HAP-1 (cell line): ENCODE measurements around the gene EPB41L1.
A peak's percentile ranks its signal among the peaks of the same experiment; 100 is the strongest.

Experiments
- DNase-seq, 2 experiments: peaks; one replicate each; pipeline ENCODE4 v3.0.0-alpha.2; 2016 to 2020; ENCODE audit warnings: low spot score in 2 of 2
- H3K27me3 ChIP-seq: fragments of 250-450 bp; sonication (Bioruptor Pico); 2 replicates; pipeline ENCODE4 v1.5.1; 2020; ENCODE audit warnings: low read depth, mild to moderate bottlenecking, moderate library complexity
- H3K36me3 ChIP-seq: fragments of 250-450 bp; sonication (Bioruptor Pico); replicated peaks from 2 replicates; pipeline ENCODE4 v1.5.1; 2020; ENCODE audit warnings: mild to moderate bottlenecking
- H3K4me1 ChIP-seq: fragments of 250-450 bp; sonication (Bioruptor Pico); 2 replicates; pipeline ENCODE4 v1.5.1; 2020; ENCODE audit warnings: mild to moderate bottlenecking
- H3K4me3 ChIP-seq: fragments of 250-450 bp; sonication (Bioruptor Pico); 2 replicates; pipeline ENCODE4 v1.5.1; 2020; ENCODE audit warnings: mild to moderate bottlenecking, moderate library complexity
- H3K9me3 ChIP-seq: fragments of 250-450 bp; sonication (Bioruptor Pico); 2 replicates; pipeline ENCODE4 v1.5.1; 2020; ENCODE audit warnings: mild to moderate bottlenecking, moderate library complexity
- in situ Hi-C: fragments of 300-500 bp; cut with MboI; formaldehyde crosslinking; loops from 3 replicates; pipeline ENCODE4 v1.14.3; 2020; ENCODE audit warnings: low sequenced_read_pairs, inconsistent platforms, mixed read lengths

Gene EPB41L1

GRCh38 chr20:36117638-36118037 is 36.9 kb upstream of the EPB41L1 start:
- 0 out of 2 replicates have a peak, but pooled peaks cover 2% of the 10 kb centered on the region for H3K27me3 ChIP-seq
- no peak for DNase-seq
- H3K4me1 ChIP-seq, result no peaks in the 10 kb centered on the region
- no peaks in the 10 kb centered on the region for H3K36me3 ChIP-seq
- H3K4me3 ChIP-seq, result no peak overlapping the region
- H3K9me3 ChIP-seq, result no peaks in the 10 kb centered on the region
- in situ Hi-C loops, result no loop called here

- Histone ChIP-seq H3K4me3 (no peak overlapping the region), H3K4me1 (no peaks in the 10 kb centered on the region), H3K36me3 (no peaks in the 10 kb centered on the region), H3K9me3 (no peaks in the 10 kb centered on the region), H3K27me3 (0 out of 2 replicates have a peak, but pooled peaks cover 2% of the 10 kb centered on the region)
- no peak for DNase-seq
- in situ Hi-C loops, result no loop called here
Observed at GRCh38 chr20:36118371-36118770, 36.2 kb upstream of the EPB41L1 start.

GRCh38 chr20:36119537-36119936 is 35.0 kb upstream of the EPB41L1 start:
- Histone ChIP-seq H3K4me1 (no peaks in the 10 kb centered on the region), H3K4me3 (no peak overlapping the region), H3K9me3 (no peaks in the 10 kb centered on the region), H3K27me3 (0 out of 2 replicates have a peak, but pooled peaks cover 2% of the 10 kb centered on the region), H3K36me3 (no peaks in the 10 kb centered on the region)
- in situ Hi-C loops, result no loop called here
- no peak for DNase-seq

DNA sequence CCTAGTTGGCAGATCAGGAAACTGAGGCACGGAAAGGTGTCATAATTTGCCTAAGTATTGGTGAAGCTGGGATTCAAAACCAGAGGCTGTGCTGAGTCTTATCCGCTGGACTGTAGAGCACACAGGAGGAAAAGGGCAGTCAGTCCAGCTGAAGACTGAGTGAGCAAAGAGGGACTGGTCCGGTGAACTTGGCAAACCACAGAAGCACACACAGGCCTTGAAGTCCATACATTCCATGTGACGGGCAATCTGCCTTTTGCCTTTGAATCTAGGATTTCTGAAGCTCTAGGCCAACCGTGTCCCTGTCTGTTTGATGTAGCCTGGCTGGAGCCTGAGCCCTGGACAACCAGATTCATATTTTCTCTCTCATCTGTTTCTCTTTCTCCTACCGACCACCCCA is 34.3 kb upstream of the EPB41L1 start:
- in situ Hi-C loops, result no loop called here
- Histone ChIP-seq H3K9me3 (no peaks in the 10 kb centered on the region), H3K36me3 (no peaks in the 10 kb centered on the region), H3K27me3 (0 out of 2 replicates have a peak, but pooled peaks cover 2% of the 10 kb centered on the region), H3K4me3 (no peak overlapping the region), H3K4me1 (no peaks in the 10 kb centered on the region)
- no peak for DNase-seq

- 0 out of 2 replicates have a peak, but pooled peaks cover 2% of the 10 kb centered on the region for H3K27me3 ChIP-seq
- no peaks in the 10 kb centered on the region for H3K36me3 ChIP-seq
- no peak for DNase-seq
- no peaks in the 10 kb centered on the region for H3K9me3 ChIP-seq
- in situ Hi-C loops, result no loop called here
- no peak overlapping the region for H3K4me3 ChIP-seq
- H3K4me1 ChIP-seq, result no peaks in the 10 kb centered on the region
Observed at GRCh38 chr20:36120991-36121390, 33.5 kb upstream of the EPB41L1 start.

DNA sequence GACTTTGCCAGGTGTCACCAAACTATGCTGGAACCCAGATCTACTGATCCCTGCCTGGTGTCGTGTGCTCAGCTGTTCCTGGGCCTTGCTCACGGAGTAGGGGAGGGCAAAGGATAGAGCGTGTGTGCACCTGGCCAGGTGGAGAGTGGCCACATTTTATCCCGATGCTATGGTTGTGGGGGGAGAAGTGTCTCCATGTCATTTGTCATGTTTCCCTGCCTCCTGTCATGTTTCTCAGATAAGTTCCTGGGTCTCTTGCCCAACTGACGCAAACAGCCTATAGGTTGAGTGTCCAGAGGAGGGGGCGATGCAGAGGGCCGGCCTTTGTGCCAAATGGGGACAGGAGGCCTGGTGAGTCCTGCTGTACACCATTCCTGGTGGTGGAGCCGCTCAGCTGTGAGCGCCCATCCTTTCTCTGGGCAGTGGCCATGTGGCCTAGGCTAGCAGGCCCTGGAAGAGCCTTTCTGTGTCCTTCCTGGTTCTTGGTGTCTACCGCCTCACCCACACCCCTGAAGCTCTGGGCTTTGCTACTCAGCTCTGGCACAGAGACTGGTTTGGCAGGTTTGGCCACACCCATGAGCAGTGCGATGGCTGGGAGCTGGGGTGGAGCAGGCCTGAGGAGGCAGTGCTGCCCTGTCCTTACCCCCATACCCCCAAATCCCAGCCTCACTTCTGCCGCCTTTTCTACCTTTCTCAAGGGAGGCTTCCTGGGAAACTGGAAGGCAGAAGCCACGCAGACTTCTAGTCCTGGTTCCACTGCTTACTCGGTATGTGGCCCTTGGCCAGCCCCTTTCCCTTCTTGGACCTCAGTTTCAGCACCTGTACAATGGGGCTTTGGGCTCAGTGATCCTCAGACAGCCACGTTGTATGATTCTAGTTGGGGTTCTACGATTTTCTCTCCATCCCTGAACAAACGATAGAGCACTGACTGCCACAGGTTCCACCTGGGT is 32.3 kb upstream of the EPB41L1 start:
- no peaks in the 10 kb centered on the region for H3K4me1 ChIP-seq
- in situ Hi-C loops, result no loop called here
- H3K27me3 ChIP-seq, result no peaks in the 10 kb centered on the region
- H3K4me3 ChIP-seq, result no peak overlapping the region
- no peaks in the 10 kb centered on the region for H3K36me3 ChIP-seq
- DNase-seq, result no peak
- H3K9me3 ChIP-seq, result no peaks in the 10 kb centered on the region

DNA sequence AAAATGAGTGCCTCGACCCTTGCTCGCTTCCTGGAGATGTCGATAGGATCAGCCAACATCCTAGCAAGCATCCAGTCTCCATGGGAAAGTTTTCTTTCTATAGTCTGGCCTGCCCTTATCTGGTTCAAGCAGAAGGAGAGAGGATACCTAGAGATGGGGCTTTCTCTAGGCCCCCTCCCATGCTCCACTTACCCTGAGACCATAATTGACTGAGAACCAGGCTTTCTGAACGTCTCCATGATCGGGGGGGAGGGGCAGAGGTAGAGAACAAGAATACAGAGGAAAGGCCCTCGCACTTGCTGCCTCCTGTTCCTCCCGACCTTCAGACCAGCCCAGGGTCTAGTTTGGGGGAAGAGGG is 31.6 kb upstream of the EPB41L1 start:
- no peaks in the 10 kb centered on the region for H3K27me3 ChIP-seq
- H3K36me3 ChIP-seq, result no peaks in the 10 kb centered on the region
- no peaks in the 10 kb centered on the region for H3K4me1 ChIP-seq
- no peak overlapping the region for H3K4me3 ChIP-seq
- in situ Hi-C loops, result no loop called here
- H3K9me3 ChIP-seq, result no peaks in the 10 kb centered on the region
- DNase-seq, result no peak

DNA sequence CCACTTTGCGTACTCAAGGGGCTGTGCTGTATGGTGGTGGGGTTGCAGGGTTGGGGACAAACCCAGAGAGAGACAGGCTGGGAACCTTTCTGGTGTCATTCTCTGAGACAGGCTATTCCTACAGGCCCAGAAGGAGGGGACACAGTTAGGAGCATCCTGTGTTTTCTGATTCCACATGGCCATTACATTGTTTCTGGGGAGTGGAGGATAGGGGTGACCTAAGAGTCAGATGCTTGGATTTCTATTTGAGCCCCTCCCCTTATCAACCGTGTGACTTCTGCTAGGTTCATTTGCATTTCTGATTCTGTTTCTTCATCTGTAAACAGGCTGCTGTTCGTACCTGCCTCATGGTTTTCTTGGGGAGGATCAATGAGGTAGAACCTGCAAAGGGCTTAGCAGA is 29.4 kb upstream of the EPB41L1 start:
- no peaks in the 10 kb centered on the region for H3K9me3 ChIP-seq
- H3K36me3 ChIP-seq, result no peaks in the 10 kb centered on the region
- in situ Hi-C loops, result no loop called here
- DNase-seq, result no peak
- no peaks in the 10 kb centered on the region for H3K27me3 ChIP-seq
- no peak overlapping the region for H3K4me3 ChIP-seq
- H3K4me1 ChIP-seq, result no peaks in the 10 kb centered on the region

DNA sequence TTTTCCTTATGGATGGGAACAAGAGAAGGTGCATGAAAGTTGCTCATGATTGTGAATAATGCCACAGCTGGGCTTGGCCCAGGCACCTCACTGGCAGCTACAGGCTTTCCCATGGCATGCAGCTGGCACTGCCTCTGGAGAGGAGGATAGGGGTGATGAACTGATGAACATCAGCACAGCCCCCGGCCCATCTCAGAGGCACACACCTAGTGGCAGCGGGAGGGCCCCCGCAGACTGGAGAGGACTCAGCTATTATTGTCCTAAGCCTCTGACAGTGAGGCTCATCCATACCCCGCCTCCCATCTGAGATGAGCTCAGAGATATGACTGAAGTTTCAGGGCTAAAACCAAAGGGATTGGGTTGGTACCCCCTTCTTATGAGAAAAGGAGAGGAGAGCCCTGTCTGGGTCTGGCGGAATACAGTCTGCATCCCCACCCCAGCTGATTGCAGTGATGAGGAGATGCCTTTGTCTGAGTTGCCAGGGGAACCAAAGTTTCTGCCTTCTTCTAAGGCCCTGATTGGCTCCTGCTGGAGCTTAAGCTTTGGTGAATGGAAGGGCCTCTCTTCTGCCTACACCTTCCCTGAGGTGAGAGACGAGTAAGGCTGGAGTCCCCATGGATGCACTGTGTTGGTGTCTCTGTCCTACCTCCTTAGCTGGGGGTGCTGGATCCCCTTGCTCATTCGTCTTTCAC is 27.6 kb upstream of the EPB41L1 start:
- H3K4me1 ChIP-seq, result no peaks in the 10 kb centered on the region
- H3K9me3 ChIP-seq, result no peaks in the 10 kb centered on the region
- no peak for DNase-seq
- H3K4me3 ChIP-seq, result no peak overlapping the region
- no peaks in the 10 kb centered on the region for H3K36me3 ChIP-seq
- in situ Hi-C loops, result no loop called here
- no peaks in the 10 kb centered on the region for H3K27me3 ChIP-seq

GRCh38 chr20:36128463-36129159 is 25.9 kb upstream of the EPB41L1 start:
- Histone ChIP-seq H3K4me1 (peaks cover 5% of the 10 kb centered on the region), H3K36me3 (no peaks in the 10 kb centered on the region), H3K9me3 (no peaks in the 10 kb centered on the region), H3K4me3 (no peak overlapping the region), H3K27me3 (no peaks in the 10 kb centered on the region)
- DNase-seq, result no peak
- in situ Hi-C loops, result no loop called here

GRCh38 chr20:36129160-36129543 is 25.4 kb upstream of the EPB41L1 start:
- H3K36me3 ChIP-seq, result no peaks in the 10 kb centered on the region
- DNase-seq, result no peak
- peaks cover 5% of the 10 kb centered on the region for H3K4me1 ChIP-seq
- no peak overlapping the region for H3K4me3 ChIP-seq
- no peaks in the 10 kb centered on the region for H3K27me3 ChIP-seq
- in situ Hi-C loops, result no loop called here
- no peaks in the 10 kb centered on the region for H3K9me3 ChIP-seq

GRCh38 chr20:36130390-36130789 is 24.1 kb upstream of the EPB41L1 start:
- no peaks in the 10 kb centered on the region for H3K36me3 ChIP-seq
- in situ Hi-C loops, result no loop called here
- H3K4me3 ChIP-seq, result no peak overlapping the region
- H3K9me3 ChIP-seq, result no peaks in the 10 kb centered on the region
- H3K4me1 ChIP-seq, result peaks cover 5% of the 10 kb centered on the region
- no peak for DNase-seq
- H3K27me3 ChIP-seq, result no peaks in the 10 kb centered on the region

DNA sequence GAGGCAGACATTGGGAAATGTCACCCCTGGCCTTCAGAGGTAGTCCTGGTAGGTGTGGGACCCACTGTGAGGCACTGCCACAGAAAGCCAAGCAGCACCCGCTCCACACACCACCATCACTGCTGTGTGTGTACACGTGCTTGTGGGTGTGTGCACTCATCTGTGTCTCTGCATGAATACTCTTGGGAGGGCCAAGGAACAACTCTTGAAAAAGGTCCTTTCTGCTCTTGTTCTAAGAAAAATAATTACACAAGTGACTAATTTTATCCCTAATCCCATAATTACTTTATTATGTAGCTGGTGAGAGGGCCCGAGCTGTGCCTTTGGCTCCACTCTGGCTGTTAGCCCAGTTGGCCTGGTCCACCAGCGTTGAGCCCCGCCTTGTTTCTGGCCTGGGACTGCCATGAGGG is 21.7 kb upstream of the EPB41L1 start:
- peaks cover 5% of the 10 kb centered on the region for H3K4me1 ChIP-seq
- no peaks in the 10 kb centered on the region for H3K36me3 ChIP-seq
- no peaks in the 10 kb centered on the region for H3K27me3 ChIP-seq
- no peak overlapping the region for H3K4me3 ChIP-seq
- no peaks in the 10 kb centered on the region for H3K9me3 ChIP-seq
- DNase-seq, result peak; percentile 54 to 61
- in situ Hi-C loops, result no loop called here

- no peak for DNase-seq
- Histone ChIP-seq H3K9me3 (no peaks in the 10 kb centered on the region), H3K36me3 (no peaks in the 10 kb centered on the region), H3K4me3 (no peak overlapping the region), H3K27me3 (no peaks in the 10 kb centered on the region), H3K4me1 (peaks cover 7% of the 10 kb centered on the region)
- in situ Hi-C loops, result no loop called here
Observed at GRCh38 chr20:36133821-36134220, 20.7 kb upstream of the EPB41L1 start.
